Stimulated activated CD4-positive, alpha-beta T cell treated with anti-CD3 and anti-CD28 coated beads, Interleukin-15, amount 100 ng/mL, for 48 hours (primary cell): Measurements from ENCODE around the gene PTPRC.

Experiments
- DNase-seq, 2 donors: peaks; one replicate each; pipeline ENCODE4 v3.0.0-alpha.2; 2020; ENCODE audit warnings: low read depth in 2 of 2

The PTPRC gene

GRCh38 chr1:198620951-198621824 is 17.7 kb upstream of the PTPRC start:
- peak; percentile 47 to 53 for DNase-seq

- no peak for DNase-seq
Measured at GRCh38 chr1:198622001-198622400, 16.8 kb upstream of the PTPRC start.

DNA sequence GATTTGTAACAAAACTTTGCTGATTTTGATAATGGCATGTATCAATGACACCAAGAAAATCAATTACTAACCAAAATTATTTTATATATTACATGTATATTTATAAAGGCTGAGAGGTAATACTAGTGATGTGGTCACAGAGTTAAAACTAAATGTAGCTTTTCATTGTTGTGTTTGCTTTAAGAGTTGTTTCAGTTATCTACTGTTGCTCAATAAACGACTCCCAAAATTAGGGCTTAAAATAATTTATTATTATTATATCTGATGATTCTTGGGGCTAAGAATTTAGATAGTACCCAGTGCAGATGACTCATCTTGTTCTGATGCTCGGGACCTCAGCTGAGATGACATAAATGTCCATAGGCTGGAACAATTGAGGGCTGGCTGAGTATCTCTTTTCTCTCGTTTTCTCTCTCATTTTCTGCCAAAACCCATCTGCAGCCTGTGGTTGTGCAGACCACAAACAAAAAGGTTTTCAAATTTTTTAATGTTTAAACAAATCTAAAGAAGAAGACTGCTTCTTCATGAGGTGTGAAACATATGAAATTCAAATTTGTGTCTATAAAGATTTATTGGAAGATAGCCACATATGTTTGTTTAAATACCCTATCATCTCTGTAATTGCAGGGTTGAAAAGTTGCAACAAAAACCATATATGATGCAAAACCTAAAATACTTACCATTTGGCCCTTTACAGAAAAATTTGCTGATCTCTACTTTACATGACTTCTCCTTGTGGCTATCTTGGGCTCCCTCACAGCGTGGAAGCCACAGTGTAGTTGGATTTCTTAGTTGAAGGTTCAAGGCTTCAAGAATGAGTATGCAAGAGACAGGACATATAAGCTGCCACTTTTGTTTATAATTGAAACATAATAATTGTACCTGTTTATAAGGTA is 14.8 kb upstream of the PTPRC start:
- no peak for DNase-seq

DNA sequence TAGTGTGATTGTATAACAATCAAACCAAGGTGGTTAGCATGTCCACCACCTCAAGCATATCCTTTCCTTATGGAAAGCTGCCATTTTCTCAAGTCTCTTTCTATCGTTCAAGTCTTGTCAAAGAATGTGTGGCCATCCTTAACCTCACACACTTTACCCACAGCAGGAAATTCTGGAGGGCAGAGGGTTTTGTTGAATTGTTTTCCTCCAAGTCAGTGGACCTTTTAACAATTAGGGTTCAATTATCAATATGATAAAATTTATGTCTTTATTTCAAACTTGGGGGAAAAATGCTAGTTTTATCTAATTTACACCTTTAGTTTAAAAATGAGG is 14.2 kb upstream of the PTPRC start:
- no peak for DNase-seq

DNA sequence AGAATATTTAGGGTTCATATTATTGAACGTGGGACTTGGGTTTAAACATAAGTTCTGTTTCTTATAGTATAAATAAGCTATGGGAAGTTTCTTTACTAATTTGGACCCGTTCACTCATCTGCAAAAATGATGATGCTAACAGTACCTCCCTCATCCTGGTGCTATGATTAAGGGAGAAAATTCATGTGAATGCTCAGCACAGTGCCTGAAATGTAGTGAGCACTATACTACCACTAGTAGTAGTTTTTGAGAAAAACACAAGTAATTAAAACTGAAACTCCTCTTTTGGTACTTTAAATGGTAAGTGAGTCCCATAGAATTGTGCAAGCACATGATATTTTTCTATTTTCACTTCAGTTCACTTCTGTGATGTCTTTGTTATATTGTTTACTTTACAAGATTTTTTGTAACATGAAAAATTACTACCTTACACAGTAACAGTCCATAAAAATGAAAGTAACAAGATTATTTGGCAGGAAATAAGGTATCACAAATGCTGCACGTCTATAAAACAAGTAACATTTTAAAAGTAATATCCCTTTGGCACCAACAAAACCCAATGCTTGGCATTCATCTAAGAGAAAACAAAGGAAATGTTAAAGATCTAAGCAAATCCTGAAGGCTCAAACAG is 11.3 kb upstream of the PTPRC start:
- no peak for DNase-seq

DNA sequence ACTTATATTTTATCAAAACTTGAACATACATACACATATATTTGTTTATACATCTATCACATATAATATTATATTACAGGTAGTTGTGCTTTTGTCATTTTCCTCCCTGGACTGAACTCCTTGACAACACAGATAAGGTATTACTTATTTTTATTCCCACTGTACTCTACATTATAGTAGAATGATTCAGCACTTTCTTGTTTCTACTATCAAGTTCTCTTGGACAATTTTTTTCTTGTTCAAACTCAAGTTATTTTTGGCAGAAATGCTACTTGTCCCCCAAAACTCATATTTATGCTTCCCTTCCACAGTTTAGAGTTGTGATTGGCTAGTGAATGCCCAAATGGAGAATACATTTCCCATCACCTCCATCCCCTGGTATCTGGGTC is 10.8 kb upstream of the PTPRC start:
- DNase-seq: no peak

DNA sequence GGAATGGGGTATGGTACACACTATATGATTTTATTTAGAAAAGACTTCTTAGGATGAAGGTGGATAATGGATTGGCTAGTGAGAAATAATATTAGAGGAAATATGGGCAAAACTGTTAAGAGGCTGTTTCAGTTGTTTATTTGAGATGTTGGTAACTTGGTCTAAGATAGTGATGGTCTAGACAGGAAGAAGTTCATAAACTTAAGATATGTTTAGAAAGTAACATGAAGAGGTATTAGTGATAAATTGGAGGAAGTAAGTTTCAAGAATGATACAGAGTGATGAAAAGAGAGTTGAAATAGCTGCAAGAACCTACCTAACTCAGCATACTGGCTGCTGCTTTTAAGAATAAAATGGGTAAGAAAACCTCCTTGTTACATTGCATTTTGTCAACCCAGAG is 9.2 kb upstream of the PTPRC start:
- no peak for DNase-seq

DNA sequence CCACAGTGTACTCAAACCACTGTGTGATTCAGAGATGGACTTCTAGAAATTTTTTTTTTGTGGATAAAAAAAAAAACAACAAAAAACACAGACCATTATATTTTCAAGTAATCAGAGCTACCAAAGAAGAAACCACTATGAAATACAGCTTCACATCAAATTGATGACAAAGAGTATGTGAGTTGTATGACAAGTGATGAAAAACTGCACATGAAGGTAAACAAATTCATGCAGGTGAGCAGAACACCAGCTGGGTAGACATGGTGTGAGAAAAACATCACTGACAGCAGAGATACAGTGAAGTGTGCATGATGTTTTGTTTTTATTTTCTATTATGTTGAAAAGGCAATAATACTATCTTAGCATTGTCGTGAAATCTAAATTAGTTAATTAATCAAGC is 8.0 kb upstream of the PTPRC start:
- DNase-seq: no peak

DNA sequence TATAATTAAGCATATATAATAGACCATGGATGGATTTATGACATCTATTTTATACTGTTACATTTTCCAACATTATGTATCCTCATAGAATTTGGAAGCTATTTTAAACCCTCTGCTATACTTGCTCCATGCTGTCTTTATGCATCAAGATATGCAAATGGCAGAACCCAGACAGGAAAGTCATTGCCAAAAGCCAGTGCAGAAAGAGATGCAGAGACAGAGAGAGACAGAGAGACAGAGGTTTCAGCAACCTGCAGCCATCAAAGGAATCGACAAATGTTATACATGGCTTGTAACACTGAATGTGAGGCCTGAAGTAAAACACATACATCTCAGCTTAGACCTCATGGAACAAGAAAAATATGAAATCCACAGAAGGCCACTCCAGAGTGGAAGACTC is 7.5 kb upstream of the PTPRC start:
- DNase-seq: no peak

DNA sequence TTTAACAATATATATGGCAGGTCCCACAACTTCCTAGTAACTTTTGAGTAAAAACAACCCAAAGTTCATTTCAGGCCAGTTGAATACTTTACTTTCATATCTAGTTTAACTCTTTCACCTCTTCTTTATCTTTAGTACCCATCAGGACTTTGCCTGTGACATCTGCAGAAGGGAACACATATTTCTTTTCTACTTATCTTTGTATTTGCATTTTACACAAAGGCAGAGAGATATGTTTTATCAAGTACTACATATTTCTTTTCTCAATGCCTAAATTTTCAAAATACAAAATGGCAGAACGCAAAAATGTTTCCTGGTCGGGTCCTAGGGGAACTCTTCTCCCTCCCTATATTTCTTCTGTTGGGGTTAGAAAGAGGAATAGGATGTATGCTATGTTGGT is 6.8 kb upstream of the PTPRC start:
- no peak for DNase-seq

DNA sequence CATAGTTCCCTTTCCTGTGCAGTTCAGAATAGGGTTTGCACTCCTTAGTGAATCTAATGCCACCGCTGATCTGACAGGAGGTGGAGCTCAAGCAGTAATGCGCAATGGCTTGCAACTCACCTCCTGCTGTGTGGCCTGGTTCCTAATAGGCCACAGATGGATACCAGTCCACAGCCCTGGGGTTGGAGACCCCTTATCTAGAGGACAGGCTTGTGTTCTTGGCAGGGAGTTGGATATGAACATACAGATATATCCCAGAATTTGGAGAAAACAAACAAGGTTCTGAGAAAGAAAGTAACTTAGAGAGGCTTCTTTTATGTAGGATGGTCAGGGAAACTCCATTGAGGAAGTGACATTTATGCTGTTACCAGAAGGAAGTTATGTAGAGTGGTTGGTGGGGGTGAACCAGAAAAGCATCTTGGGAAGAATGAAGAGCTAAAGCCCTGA is 5.1 kb upstream of the PTPRC start:
- DNase-seq: no peak

GRCh38 chr1:198635964-198636363 is 2.9 kb upstream of the PTPRC start:
- no peak for DNase-seq

GRCh38 chr1:198636391-198636790 is 2.4 kb upstream of the PTPRC start:
- DNase-seq: no peak

DNA sequence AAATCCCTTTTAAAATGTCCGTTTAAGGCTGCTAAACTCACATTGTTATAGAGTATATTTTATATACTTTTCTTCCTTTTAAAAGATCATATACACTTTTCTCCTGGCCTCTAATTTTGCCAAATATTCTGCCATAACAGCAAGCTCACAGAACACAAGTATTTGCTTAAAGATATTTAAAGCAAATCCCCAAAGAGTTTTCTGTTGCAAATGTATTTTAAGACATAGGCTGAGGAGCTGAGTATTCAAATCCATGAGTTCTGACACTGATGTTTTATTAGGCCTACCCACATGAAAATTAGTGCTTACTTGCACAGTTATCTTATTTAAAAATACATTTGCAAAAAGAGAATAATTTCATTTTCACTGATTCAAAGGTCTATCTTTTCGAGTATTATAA is 1.7 kb upstream of the PTPRC start:
- no peak for DNase-seq

DNA sequence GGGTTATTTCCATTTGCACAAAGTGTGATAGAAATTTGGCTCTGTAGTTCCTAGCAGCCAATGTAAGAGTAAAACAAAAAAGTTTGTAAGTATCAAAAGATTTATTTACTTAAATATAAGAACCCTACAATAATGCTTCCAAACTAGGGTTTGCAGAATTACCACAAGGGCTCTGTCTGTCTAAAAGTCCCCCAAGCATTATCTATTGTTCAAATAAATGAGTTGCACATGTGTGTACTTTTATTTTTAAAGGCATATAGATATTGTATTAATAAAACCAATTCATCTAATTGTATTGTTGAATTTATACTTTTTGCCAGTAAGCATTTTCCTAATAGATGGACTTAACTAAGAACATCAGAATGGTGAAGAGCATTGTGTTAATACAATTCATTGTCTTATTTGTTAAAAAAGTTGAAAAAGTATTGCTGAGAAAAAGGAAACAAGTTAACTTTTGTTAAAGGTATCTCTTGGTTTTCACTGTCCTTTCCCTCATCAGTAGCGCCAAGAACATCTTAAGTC is 863 bp upstream of the PTPRC start:
- DNase-seq: no peak

- DNase-seq: no peak
Measured at GRCh38 chr1:198638441-198638840, 399 bp upstream of the PTPRC start.

DNA sequence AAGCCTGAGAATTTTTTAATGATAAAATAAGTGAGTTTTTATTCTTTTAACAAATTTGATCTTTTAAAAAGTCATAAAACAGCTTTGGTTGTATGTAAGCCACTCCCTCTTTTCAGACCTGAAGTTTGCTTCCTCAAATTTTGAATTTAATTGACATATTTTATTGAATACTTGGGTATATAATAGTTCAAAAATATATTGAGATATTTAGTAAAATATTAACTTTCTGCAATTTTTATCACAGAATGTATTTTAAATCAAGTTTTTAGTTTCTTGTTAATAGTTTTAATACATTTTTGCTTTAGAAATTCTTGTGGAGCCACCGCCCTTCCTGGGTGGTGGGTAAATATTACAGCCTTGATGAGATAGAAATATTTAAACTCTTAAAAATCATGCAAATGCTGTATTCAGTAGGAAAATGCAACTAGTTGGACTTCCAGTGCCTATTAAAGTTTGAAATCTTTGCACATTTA is 867 bp downstream of the PTPRC start:
- DNase-seq: no peak

DNA sequence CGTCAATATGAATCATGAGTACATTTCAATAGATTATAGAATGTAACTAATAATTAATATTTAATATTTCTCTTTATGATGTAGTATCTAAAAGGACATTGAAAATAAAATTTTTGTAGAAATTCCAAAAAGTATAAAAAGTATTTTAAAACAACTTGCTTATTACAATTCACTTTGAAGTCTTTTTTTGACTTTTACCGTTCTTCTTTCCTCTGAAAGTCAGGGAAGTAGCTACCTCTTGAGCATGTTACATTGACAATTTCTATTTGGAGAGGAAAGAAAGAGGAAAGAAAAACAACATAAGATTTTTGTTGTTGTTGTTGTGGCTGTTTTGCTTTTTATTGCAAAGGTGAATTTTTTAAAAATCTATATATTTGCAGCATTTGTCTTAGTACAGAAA is 1.3 kb downstream of the PTPRC start:
- no peak for DNase-seq

DNA sequence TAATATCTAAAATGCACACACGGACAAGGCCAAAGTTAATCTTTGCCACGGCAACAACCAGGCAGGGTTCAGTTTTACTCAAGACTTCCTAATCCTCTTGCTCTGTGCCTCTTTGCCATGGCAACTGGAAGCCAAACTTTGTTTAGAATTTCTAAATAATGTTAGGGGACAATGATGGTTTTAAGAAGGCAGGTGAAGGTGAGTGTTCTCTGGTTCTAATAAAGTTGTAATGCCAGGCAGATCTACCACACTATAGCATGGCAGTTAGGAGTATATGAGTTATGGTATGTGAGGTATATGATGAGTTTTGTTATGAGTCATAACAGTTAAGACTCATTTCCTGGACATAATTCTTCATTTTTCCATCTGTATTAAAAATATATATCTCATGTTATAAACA is 2.7 kb downstream of the PTPRC start:
- DNase-seq: peak in 1 of 2 donors; percentile 27

GRCh38 chr1:198641966-198642668 is 3.3 kb downstream of the PTPRC start:
- DNase-seq: no peak

- DNase-seq: no peak
Measured at GRCh38 chr1:198642983-198643382, 4.1 kb downstream of the PTPRC start.

DNA sequence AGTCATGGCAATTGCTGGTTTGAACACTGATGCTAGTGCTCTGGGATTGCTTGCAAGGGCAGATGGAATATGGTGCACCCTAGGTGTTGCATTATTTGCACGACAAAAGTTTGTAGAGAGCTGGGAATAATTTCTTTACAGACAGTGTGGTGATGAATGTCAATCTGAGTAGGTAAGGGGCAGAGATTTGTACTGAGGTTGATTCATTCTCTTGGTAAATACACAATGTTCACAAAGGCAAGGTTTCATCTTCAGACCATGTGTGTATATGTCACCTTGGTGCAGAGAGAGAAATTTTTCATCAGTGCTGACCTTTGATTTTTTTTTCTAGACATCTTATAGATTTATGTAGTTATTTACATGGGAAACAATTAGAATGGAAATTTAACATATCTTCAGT is 5.0 kb downstream of the PTPRC start:
- DNase-seq: no peak
